Osteocyte (in vitro differentiated cells): ENCODE results near the gene EXOSC9. TPM values are rescaled to one million over a fixed set of nuclear protein-coding genes. Genes with fewer than 3 reads are reported as not detected.

Source experiments
- DNase-seq: peaks from one replicate; pipeline ENCODE4 v3.0.0; 2021; ENCODE audit warnings: mixed read lengths; ENCODE audit not compliant: unreplicated experiment; ENCODE audit errors: extremely low spot score
- H3K27ac Mint-ChIP-seq: one replicate; pipeline ENCODE4 v1.8.0; 2021; ENCODE audit warnings: mild to moderate bottlenecking, mixed read lengths; ENCODE audit not compliant: unreplicated experiment
- H3K27me3 Mint-ChIP-seq: one replicate; pipeline ENCODE4 v1.8.0; 2021; ENCODE audit warnings: mixed read lengths; ENCODE audit not compliant: unreplicated experiment
- H3K36me3 Mint-ChIP-seq: one replicate; pipeline ENCODE4 v1.8.0; 2021; ENCODE audit warnings: mixed read lengths; ENCODE audit not compliant: unreplicated experiment
- H3K4me1 Mint-ChIP-seq: one replicate; pipeline ENCODE4 v1.8.0; 2021; ENCODE audit warnings: mixed read lengths; ENCODE audit not compliant: unreplicated experiment
- H3K4me3 Mint-ChIP-seq: one replicate; pipeline ENCODE4 v1.8.0; 2021; ENCODE audit warnings: mild to moderate bottlenecking, moderate library complexity, mixed read lengths; ENCODE audit not compliant: unreplicated experiment
- H3K9me3 Mint-ChIP-seq: one replicate; pipeline ENCODE4 v1.8.0; 2021; ENCODE audit warnings: mixed read lengths; ENCODE audit not compliant: unreplicated experiment
- CTCF ChIP-seq: fragments of 200-600 bp; sonication (generic); IDR thresholded peaks from 2 replicates; pipeline ENCODE4 v1.5.0; 2021; ENCODE audit warnings: antibody characterized with exemption, mild to moderate bottlenecking, moderate library complexity
- total RNA-seq: library from RNA; stranded (reverse); gene quantifications from 2 replicates; pipeline ENCODE4 v1.2.1, GENCODE V29; 2021

EXOSC9 gene
- total RNA-seq, 1 donor from 2014 or later, result 23.3 TPM

- TF ChIP-seq CTCF, result no peak
- no peak for DNase-seq
- peaks cover 18% of the 10 kb centered on the region for H3K4me1 Mint-ChIP-seq
- H3K36me3 Mint-ChIP-seq, result peaks cover 12% of the 10 kb centered on the region
- H3K27me3 Mint-ChIP-seq, result no peaks in the 10 kb centered on the region
- H3K9me3 Mint-ChIP-seq, result no peaks in the 10 kb centered on the region
- H3K4me3 Mint-ChIP-seq, result peak overlapping the region; percentile 95
- peak overlapping the region; percentile 97 for H3K27ac Mint-ChIP-seq
Measured at GRCh38 chr4:121800638-121800960, 524 bp upstream of the EXOSC9 start.

- peaks cover 18% of the 10 kb centered on the region for H3K36me3 Mint-ChIP-seq
- TF ChIP-seq CTCF, result no peak
- no peaks in the 10 kb centered on the region for H3K9me3 Mint-ChIP-seq
- H3K27me3 Mint-ChIP-seq, result no peaks in the 10 kb centered on the region
- peak overlapping the region; percentile 97 for H3K27ac Mint-ChIP-seq
- H3K4me3 Mint-ChIP-seq, result peak overlapping the region; percentile 95
- H3K4me1 Mint-ChIP-seq, result peaks cover 18% of the 10 kb centered on the region
- DNase-seq, result no peak
Measured at GRCh38 chr4:121801715-121802075, 572 bp downstream of the EXOSC9 start.

- Mint-ChIP-seq H3K4me3 (no peak overlapping the region), H3K27ac (no peak overlapping the region), H3K27me3 (no peaks in the 10 kb centered on the region), H3K9me3 (no peaks in the 10 kb centered on the region), H3K36me3 (peaks cover 29% of the 10 kb centered on the region), H3K4me1 (peaks cover 8% of the 10 kb centered on the region)
- DNase-seq, result no peak
- TF ChIP-seq CTCF, result no peak
Measured at GRCh38 chr4:121806411-121806810, 5.3 kb downstream of the EXOSC9 start.

- DNase-seq, result no peak
- Mint-ChIP-seq H3K9me3 (no peaks in the 10 kb centered on the region), H3K27me3 (no peaks in the 10 kb centered on the region), H3K4me1 (no peaks in the 10 kb centered on the region), H3K36me3 (peaks cover 31% of the 10 kb centered on the region), H3K4me3 (no peak overlapping the region), H3K27ac (no peak overlapping the region)
- no peak for TF ChIP-seq CTCF
Measured at GRCh38 chr4:121811122-121811521, 10.0 kb downstream of the EXOSC9 start.

GRCh38 chr4:121814756-121815155 lies 13.6 kb downstream of the EXOSC9 start:
- no peaks in the 10 kb centered on the region for H3K27me3 Mint-ChIP-seq
- TF ChIP-seq CTCF, result no peak
- peaks cover 10% of the 10 kb centered on the region for H3K4me1 Mint-ChIP-seq
- no peak overlapping the region for H3K4me3 Mint-ChIP-seq
- no peaks in the 10 kb centered on the region for H3K9me3 Mint-ChIP-seq
- H3K27ac Mint-ChIP-seq, result no peak overlapping the region
- H3K36me3 Mint-ChIP-seq, result peaks cover 36% of the 10 kb centered on the region
- DNase-seq, result no peak
